B cell (primary cell): ENCODE measurements around the gene ANKRD44. TPM values are rescaled to one million over a fixed set of nuclear protein-coding genes. Genes with fewer than 3 reads are reported as not detected.

Source experiments
- ATAC-seq: fragments of 200-7000 bp; cut with Tn5 transposase; one replicate; pipeline ENCODE4 v1.10.0; 2021; ENCODE audit warnings: low read depth, mild to moderate bottlenecking, moderate number of reproducible peaks, moderate library complexity
- CTCF ChIA-PET: fragments of 350-600 bp; sonication (Branson Sonifier 250); formaldehyde crosslinking; loops from one replicate; lab custom pipeline; 2021; ENCODE audit warnings: antibody characterized with exemption, inconsistent platforms; lab: Charles Lee
- POLR2A ChIA-PET: fragments of 350-600 bp; sonication (Branson Sonifier 250); formaldehyde crosslinking; loops from one replicate; lab custom pipeline; 2021; ENCODE audit warnings: antibody characterized with exemption; lab: Charles Lee
- DNase-seq: peaks from one replicate; pipeline ENCODE4 v3.0.0; 2013
- H2AFZ ChIP-seq: 2 replicates; pipeline ENCODE4 v1.6.1; 2012; ENCODE audit warnings: mild to moderate bottlenecking, low read depth, low read length; ENCODE audit not compliant: insufficient read depth, poor library complexity, severe bottlenecking
- H3K27ac ChIP-seq, 2 donors: 1 replicate in 1 of 2; 2 replicates in 1 of 2; pipeline ENCODE4 v1.5.1; 2012 to 2013; ENCODE audit warnings: low read length in 2 of 2, mild to moderate bottlenecking in 2 of 2, moderate library complexity in 1 of 2
- H3K27me3 ChIP-seq, 4 experiments: fragments of 200-600 bp in 1 of 4; sonication (generic) in 1 of 4; replicated peaks in 1 of 4; 1 replicate in 2 of 4; 2 replicates in 2 of 4; pipeline versions ENCODE4 v1.6.1 to v1.7.0; 2013 to 2016; ENCODE audit warnings: low read length in 3 of 4, mild to moderate bottlenecking in 2 of 4, mixed read lengths in 1 of 4, moderate library complexity in 1 of 4; ENCODE audit not compliant: insufficient read depth in 4 of 4, control insufficient read depth in 3 of 4; ENCODE audit errors: control extremely low read depth in 1 of 4
- H3K36me3 ChIP-seq, 2 experiments: replicated peaks in 1 of 2; 1 replicate in 1 of 2; 2 replicates in 1 of 2; pipeline versions ENCODE4 v1.6.1 to v1.7.1; 2013; ENCODE audit warnings: low read length in 1 of 2; ENCODE audit not compliant: insufficient read depth in 2 of 2, control insufficient read depth in 1 of 2; ENCODE audit errors: control extremely low read depth in 1 of 2, extremely low read depth in 1 of 2
- H3K4me1 ChIP-seq, 2 donors: fragments of 200-600 bp in 1 of 2; sonication (generic) in 1 of 2; 1 replicate in 1 of 2; 2 replicates in 1 of 2; pipeline versions ENCODE4 v1.5.1 to v1.6.1; 2013 to 2017; ENCODE audit warnings: low read length in 2 of 2; ENCODE audit not compliant: control insufficient read depth in 2 of 2, insufficient read depth in 2 of 2
- H3K4me2 ChIP-seq: replicated peaks from 2 replicates; pipeline ENCODE3; 2012; ENCODE audit warnings: mild to moderate bottlenecking, low read depth, low read length; ENCODE audit not compliant: poor library complexity, severe bottlenecking
- H3K4me3 ChIP-seq, 5 experiments: fragments of 200-600 bp in 1 of 5; sonication (generic) in 1 of 5; 1 replicate in 3 of 5; 2 replicates in 2 of 5; pipeline versions ENCODE4 v1.5.1 to v1.7.0; 2011 to 2016; ENCODE audit warnings: low read length in 4 of 5, mild to moderate bottlenecking in 4 of 5, low read depth in 2 of 5, control low read depth in 1 of 5, moderate library complexity in 1 of 5; ENCODE audit not compliant: insufficient read depth in 1 of 5; ENCODE audit errors: control extremely low read depth in 1 of 5, extremely low read depth in 1 of 5
- H3K79me2 ChIP-seq: fragments of 200-600 bp; sonication (generic); one replicate; pipeline ENCODE4 v1.6.0; 2016; ENCODE audit warnings: low read length; ENCODE audit not compliant: control insufficient read depth, insufficient read depth
- H3K9ac ChIP-seq: fragments of 200-600 bp; sonication (generic); 2 replicates; pipeline ENCODE4 v1.6.1; 2017; ENCODE audit warnings: mild to moderate bottlenecking, low read length, moderate library complexity
- H3K9me3 ChIP-seq, 3 donors: one replicate each; pipeline versions ENCODE4 v1.6.1 to v1.7.1; 2013; ENCODE audit warnings: low read length in 2 of 3; ENCODE audit not compliant: control insufficient read depth in 2 of 3, insufficient read depth in 1 of 3; ENCODE audit errors: control extremely low read depth in 1 of 3
- H4K20me1 ChIP-seq: 2 replicates; pipeline ENCODE4 v1.6.0; 2012; ENCODE audit warnings: mild to moderate bottlenecking, low read length; ENCODE audit not compliant: insufficient read depth, control insufficient read depth, poor library complexity, severe bottlenecking
- H3K27ac Mint-ChIP-seq: one replicate; pipeline ENCODE4 v1.8.0; 2021; ENCODE audit warnings: mixed read lengths
- H3K27me3 Mint-ChIP-seq: one replicate; pipeline ENCODE4 v1.8.0; 2021; ENCODE audit warnings: mixed read lengths
- H3K4me1 Mint-ChIP-seq: one replicate; pipeline ENCODE4 v1.8.0; 2021; ENCODE audit warnings: mixed read lengths
- H3K4me3 Mint-ChIP-seq: one replicate; pipeline ENCODE4 v1.8.0; 2021; ENCODE audit warnings: mixed read lengths
- H3K9me3 Mint-ChIP-seq: one replicate; pipeline ENCODE4 v1.8.0; 2022; ENCODE audit warnings: mixed read lengths; ENCODE audit not compliant: insufficient read depth
- CTCF ChIP-seq: fragments of 200-600 bp; IDR thresholded peaks from one replicate; pipeline ENCODE4 v1.8.0; 2022; ENCODE audit warnings: antibody characterized with exemption, mild to moderate bottlenecking
- EZH2 ChIP-seq: IDR thresholded peaks from 2 replicates; pipeline ENCODE4 v1.6.1; 2012; ENCODE audit warnings: borderline replicate concordance, low read depth, mild to moderate bottlenecking, moderate library complexity, low read length; ENCODE audit not compliant: insufficient read depth, poor library complexity, severe bottlenecking
- whole genome bisulfite sequencing: methylation state at CpG from one replicate; pipeline ENCODE4 v1.1.5; 2013; ENCODE audit warnings: missing lambda C conversion rate; ENCODE audit not compliant: insufficient coverage; 5-methylcytosine and 5-hydroxymethylcytosine counted together
- intact Hi-C: fragments of 100-400 bp; cut with micrococcal nuclease; formaldehyde crosslinking; loops from one replicate; pipeline ENCODE4 v1.10.0; 2022
- polyA plus RNA-seq: library from polyadenylated mRNA; depleted of rRNA; stranded (reverse); fragments of >200 nt; gene quantifications from 2 replicates; pipeline ENCODE4 v1.2.3, GENCODE V29; 2012
- total RNA-seq, 2 donors: library from RNA; stranded (reverse); fragments of 120-200 nt in 1 of 2; gene quantifications; 1 replicate in 1 of 2; 2 replicates in 1 of 2; pipeline versions ENCODE4 v1.2.3 to v1.2.4, GENCODE V29; 2013 to 2022

Gene ANKRD44
- total and polyA plus RNA-seq, 2 donors (not counting 1 experiment from before 2014, with no cell fraction given), result 92.6 to 457 TPM

DNA sequence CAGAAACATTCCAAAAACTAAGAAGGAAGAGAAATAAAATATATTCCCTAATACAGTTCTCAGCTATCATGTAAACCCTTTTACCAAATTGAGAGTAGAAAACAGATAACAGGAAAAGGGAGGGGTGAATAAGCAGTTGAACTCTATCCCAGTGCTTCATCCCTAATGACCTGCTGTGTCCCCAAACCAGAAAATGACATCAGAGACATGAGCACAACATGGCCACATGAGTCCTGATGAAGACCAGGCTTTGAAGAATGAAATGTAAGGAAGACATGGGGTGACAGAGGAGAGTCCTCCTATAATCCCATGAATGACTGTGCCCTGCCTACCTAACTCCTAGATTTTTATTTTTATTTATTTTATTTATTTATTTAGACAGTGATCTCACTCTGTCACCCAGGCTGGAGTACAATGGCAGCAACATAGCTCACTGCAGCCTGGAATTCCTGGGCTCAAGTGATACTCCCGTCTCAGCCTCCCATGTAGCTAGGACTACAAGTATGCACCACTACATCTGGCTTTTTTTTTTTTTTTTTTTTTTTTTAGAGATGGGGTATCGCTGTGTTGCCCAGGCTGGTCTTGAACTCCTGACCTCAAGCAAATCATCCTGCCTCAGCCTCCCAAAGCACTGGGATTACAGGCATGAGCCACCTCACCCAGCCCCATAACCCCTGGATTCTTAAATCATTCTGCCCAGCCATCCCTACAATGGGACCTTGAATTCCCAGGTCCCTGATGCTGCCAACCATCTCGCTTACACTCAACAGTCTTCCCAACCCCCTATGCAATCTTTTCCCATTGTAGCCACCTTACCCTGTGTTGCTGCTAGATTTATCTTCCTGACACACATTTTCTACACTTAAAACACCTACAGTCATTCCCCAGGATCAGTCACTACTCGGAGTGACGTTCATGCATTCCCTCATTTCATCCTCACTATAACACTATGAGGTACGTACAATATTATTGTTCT is 64.5 kb downstream of the ANKRD44 start:
- peak overlapping the region in 1 of 2 donors; percentile 57 for H3K27ac ChIP-seq
- H3K36me3 ChIP-seq, result peaks cover 0 to 38% of the 10 kb centered on the region in 2 experiments
- WGBS, result 100% methylated on average over 1 of the region's 6 CpGs
- ChIA-PET POLR2A (interaction anchor here (0.6 to 0.7 kb wide), 4 partner anchors 8 to 58 kb away, joined by 3 read pairs; no protein-coding TSS in a partner anchor), CTCF (interaction anchor here (1.2 kb wide), 1 partner anchor 26 kb away, joined by 3 read pairs; no protein-coding TSS in a partner anchor)
- H3K4me1 ChIP-seq, result peaks cover 56 to 72% of the 10 kb centered on the region in 2 donors
- Mint-ChIP-seq H3K9me3 (no peaks in the 10 kb centered on the region), H3K27me3 (no peaks in the 10 kb centered on the region), H3K27ac (peak overlapping the region; percentile 4), H3K4me3 (no peak overlapping the region), H3K4me1 (peaks cover 75% of the 10 kb centered on the region)
- intact Hi-C loops, result no loop called here
- no peak overlapping the region for H3K4me2 ChIP-seq
- H3K27me3 ChIP-seq, result no peaks in the 10 kb centered on the region
- H3K9me3 ChIP-seq, result peaks cover 0 to 3% (median 0%) of the 10 kb centered on the region in 3 donors
- no peak overlapping the region for H2AFZ ChIP-seq
- H3K79me2 ChIP-seq, result peaks cover 98% of the 10 kb centered on the region
- TF ChIP-seq EZH2 (no peak), CTCF (no peak)
- H4K20me1 ChIP-seq, result peaks cover 28% of the 10 kb centered on the region
- DNase-seq (no peak), ATAC-seq (no peak)
- H3K4me3 ChIP-seq, result no peak overlapping the region
- H3K9ac ChIP-seq, result no peak overlapping the region
